Glutamatergic neuron (in vitro differentiated cells): ENCODE measurements around the gene SMOC2. TPM values are rescaled to one million over a fixed set of nuclear protein-coding genes. Genes with fewer than 3 reads are reported as not detected.

Experiments
- DNase-seq: peaks from one replicate; pipeline ENCODE4 v3.0.0; 2022
- H3K27ac Mint-ChIP-seq: one replicate; pipeline ENCODE4 v1.8.0; 2020; ENCODE audit warnings: mild to moderate bottlenecking, mixed read lengths, inconsistent platforms; ENCODE audit not compliant: unreplicated experiment
- H3K27me3 Mint-ChIP-seq: one replicate; pipeline ENCODE4 v1.8.0; 2020; ENCODE audit warnings: mild to moderate bottlenecking, moderate library complexity, mixed read lengths, inconsistent platforms; ENCODE audit not compliant: unreplicated experiment
- H3K36me3 Mint-ChIP-seq: one replicate; pipeline ENCODE4 v1.8.0; 2020; ENCODE audit warnings: mild to moderate bottlenecking, mixed read lengths, inconsistent platforms; ENCODE audit not compliant: unreplicated experiment
- H3K4me1 Mint-ChIP-seq: one replicate; pipeline ENCODE4 v1.8.0; 2020; ENCODE audit warnings: mild to moderate bottlenecking, low read depth, mixed read lengths, inconsistent platforms; ENCODE audit not compliant: unreplicated experiment
- H3K4me3 Mint-ChIP-seq: one replicate; pipeline ENCODE4 v1.8.0; 2020; ENCODE audit warnings: mild to moderate bottlenecking, mixed read lengths, inconsistent platforms; ENCODE audit not compliant: unreplicated experiment
- H3K9me3 Mint-ChIP-seq: one replicate; pipeline ENCODE4 v1.8.0; 2020; ENCODE audit warnings: mild to moderate bottlenecking, moderate library complexity, mixed read lengths, inconsistent platforms; ENCODE audit not compliant: unreplicated experiment
- CTCF ChIP-seq: fragments of 200-600 bp; sonication (generic); IDR thresholded peaks from one replicate; pipeline ENCODE4 v1.5.0; 2021; ENCODE audit not compliant: partially characterized antibody, unreplicated experiment
- total RNA-seq: library from RNA; stranded (reverse); fragmentation: NEBNext Ultra II Directional; extraction: Animal tissue kit (Norgen Biotek cat#: 25700); gene quantifications from one replicate; pipeline ENCODE4 v1.2.1, GENCODE V29; 2021; ENCODE audit not compliant: unreplicated experiment

The SMOC2 gene
- total RNA-seq, 1 donor from 2014 or later = 0.44 TPM

- Mint-ChIP-seq H3K9me3 (no peaks in the 10 kb centered on the region), H3K27ac (no peak overlapping the region), H3K4me3 (no peak overlapping the region), H3K4me1 (no peaks in the 10 kb centered on the region), H3K27me3 (peaks cover 4% of the 10 kb centered on the region), H3K36me3 (peaks cover 5% of the 10 kb centered on the region)
- TF ChIP-seq CTCF = no peak
- DNase-seq = no peak
Measured at GRCh38 chr6:168496139-168496996, 55.4 kb downstream of the SMOC2 start.

GRCh38 chr6:168496997-168497331 is 56.0 kb downstream of the SMOC2 start:
- H3K27ac Mint-ChIP-seq = no peak overlapping the region
- H3K4me1 Mint-ChIP-seq = no peaks in the 10 kb centered on the region
- no peak for TF ChIP-seq CTCF
- no peak overlapping the region for H3K4me3 Mint-ChIP-seq
- no peaks in the 10 kb centered on the region for H3K9me3 Mint-ChIP-seq
- H3K36me3 Mint-ChIP-seq = peaks cover 5% of the 10 kb centered on the region
- DNase-seq = no peak
- peaks cover 4% of the 10 kb centered on the region for H3K27me3 Mint-ChIP-seq

GRCh38 chr6:168497381-168497780 is 56.4 kb downstream of the SMOC2 start:
- no peak for DNase-seq
- H3K9me3 Mint-ChIP-seq = no peaks in the 10 kb centered on the region
- H3K36me3 Mint-ChIP-seq = peaks cover 5% of the 10 kb centered on the region
- H3K4me3 Mint-ChIP-seq = no peak overlapping the region
- H3K4me1 Mint-ChIP-seq = no peaks in the 10 kb centered on the region
- no peak overlapping the region for H3K27ac Mint-ChIP-seq
- no peak for TF ChIP-seq CTCF
- no peaks in the 10 kb centered on the region for H3K27me3 Mint-ChIP-seq

GRCh38 chr6:168498161-168498843 is 57.3 kb downstream of the SMOC2 start:
- H3K36me3 Mint-ChIP-seq = peaks cover 5% of the 10 kb centered on the region
- TF ChIP-seq CTCF = no peak
- H3K27ac Mint-ChIP-seq = no peak overlapping the region
- H3K27me3 Mint-ChIP-seq = peaks cover under 1% of the 10 kb centered on the region
- DNase-seq = no peak
- H3K4me1 Mint-ChIP-seq = no peaks in the 10 kb centered on the region
- H3K4me3 Mint-ChIP-seq = no peak overlapping the region
- no peaks in the 10 kb centered on the region for H3K9me3 Mint-ChIP-seq

- H3K9me3 Mint-ChIP-seq = no peaks in the 10 kb centered on the region
- H3K4me1 Mint-ChIP-seq = no peaks in the 10 kb centered on the region
- no peak for TF ChIP-seq CTCF
- DNase-seq = no peak
- peaks cover 8% of the 10 kb centered on the region for H3K36me3 Mint-ChIP-seq
- no peak overlapping the region for H3K27ac Mint-ChIP-seq
- no peak overlapping the region for H3K4me3 Mint-ChIP-seq
- H3K27me3 Mint-ChIP-seq = peaks cover 4% of the 10 kb centered on the region
Measured at GRCh38 chr6:168499045-168499650, 58.2 kb downstream of the SMOC2 start.
